Measurements from ENCODE around the gene CD247. TPM values are rescaled to one million over a fixed set of nuclear protein-coding genes. Genes with fewer than 3 reads are reported as not detected.

CD247 gene
- total RNA-seq, 1 donor from 2014 or later, result 8.9 TPM

- DNase-seq (no peak), ATAC-seq (no peak)
- Histone ChIP-seq H3K9me3 (no peaks in the 10 kb centered on the region), H3K36me3 (no peaks in the 10 kb centered on the region), H3K27me3 (peaks cover 8% of the 10 kb centered on the region), H3K27ac (no peak overlapping the region), H3K4me1 (peaks cover 14% of the 10 kb centered on the region), H3K4me3 (no peak overlapping the region)
- intact Hi-C loops (cut with DNase I), result no loop called here
- no peak for TF ChIP-seq CTCF (IDR thresholded peaks at IDR 0.05)
Measured at GRCh38 chr1:167438171-167439138, 79.9 kb downstream of the CD247 start.

- Histone ChIP-seq H3K9me3 (no peaks in the 10 kb centered on the region), H3K27me3 (peaks cover 8% of the 10 kb centered on the region), H3K27ac (no peak overlapping the region), H3K36me3 (no peaks in the 10 kb centered on the region), H3K4me1 (peaks cover 8% of the 10 kb centered on the region), H3K4me3 (no peak overlapping the region)
- TF ChIP-seq CTCF (IDR thresholded peaks at IDR 0.05), result no peak
- ATAC-seq (no peak), DNase-seq (no peak)
- intact Hi-C loops (cut with DNase I), result no loop called here
Measured at GRCh38 chr1:167435484-167435883, 82.8 kb downstream of the CD247 start.

GRCh38 chr1:167434306-167434705 lies 84.0 kb downstream of the CD247 start:
- intact Hi-C loops (cut with DNase I), result no loop called here
- DNase-seq (no peak), ATAC-seq (no peak)

GRCh38 chr1:167433884-167434283 lies 84.4 kb downstream of the CD247 start:
- no peak for TF ChIP-seq CTCF (IDR thresholded peaks at IDR 0.05)
- Histone ChIP-seq H3K36me3 (no peaks in the 10 kb centered on the region), H3K9me3 (no peaks in the 10 kb centered on the region), H3K27me3 (no peaks in the 10 kb centered on the region), H3K4me1 (no peaks in the 10 kb centered on the region), H3K4me3 (no peak overlapping the region), H3K27ac (no peak overlapping the region)
- intact Hi-C loops (cut with DNase I), result no loop called here
- DNase-seq, result no peak
- ATAC-seq, result no peak

More at GRCh38 chr1:167434306-167434705, 84.0 kb downstream of the CD247 start:
- H3K4me1 ChIP-seq, result peaks cover 3% of the 10 kb centered on the region
- no peaks in the 10 kb centered on the region for H3K36me3 ChIP-seq
- H3K27ac ChIP-seq, result no peak overlapping the region
- no peak overlapping the region for H3K4me3 ChIP-seq
- peaks cover 3% of the 10 kb centered on the region for H3K27me3 ChIP-seq
- no peak for TF ChIP-seq CTCF (IDR thresholded peaks at IDR 0.05)
- H3K9me3 ChIP-seq, result no peaks in the 10 kb centered on the region

- DNase-seq (no peak), ATAC-seq (no peak)
- Histone ChIP-seq H3K4me3 (no peak overlapping the region), H3K36me3 (no peaks in the 10 kb centered on the region), H3K4me1 (no peaks in the 10 kb centered on the region), H3K27me3 (no peaks in the 10 kb centered on the region), H3K27ac (no peak overlapping the region), H3K9me3 (no peaks in the 10 kb centered on the region)
- intact Hi-C loops (cut with DNase I), result no loop called here
- TF ChIP-seq CTCF (IDR thresholded peaks at IDR 0.05), result no peak
Measured at GRCh38 chr1:167432780-167433179, 85.5 kb downstream of the CD247 start.
